Stimulated activated CD4-positive, alpha-beta T cell treated with anti-CD3 and anti-CD28 coated beads, Interleukin-4, amount 100 ng/mL, for 1 hour (primary cell): Measurements from ENCODE around the gene FHIT.

ENCODE experiments used
- DNase-seq: peaks from one replicate; pipeline ENCODE4 v3.0.0-alpha.2; 2020

The FHIT gene

DNA sequence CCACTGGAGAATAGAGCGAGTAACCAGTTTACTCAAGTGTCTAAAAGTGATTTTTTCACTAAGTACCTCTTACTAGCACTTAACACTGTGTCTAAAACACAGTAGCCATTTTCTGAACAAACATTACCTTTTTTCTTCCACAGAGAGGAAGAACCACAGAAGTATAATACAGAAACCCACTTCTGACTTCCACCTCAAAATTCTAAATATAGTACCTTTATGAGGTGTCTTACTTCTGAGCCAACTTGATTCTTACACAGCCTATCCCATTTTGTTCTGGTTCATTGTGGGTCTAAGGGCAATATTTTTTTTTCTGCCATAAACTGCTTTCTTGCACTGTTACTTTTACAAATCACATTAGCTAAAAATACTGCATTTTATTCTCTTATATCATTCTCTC lies 821.0 kb downstream of the FHIT start:
- DNase-seq = no peak

DNA sequence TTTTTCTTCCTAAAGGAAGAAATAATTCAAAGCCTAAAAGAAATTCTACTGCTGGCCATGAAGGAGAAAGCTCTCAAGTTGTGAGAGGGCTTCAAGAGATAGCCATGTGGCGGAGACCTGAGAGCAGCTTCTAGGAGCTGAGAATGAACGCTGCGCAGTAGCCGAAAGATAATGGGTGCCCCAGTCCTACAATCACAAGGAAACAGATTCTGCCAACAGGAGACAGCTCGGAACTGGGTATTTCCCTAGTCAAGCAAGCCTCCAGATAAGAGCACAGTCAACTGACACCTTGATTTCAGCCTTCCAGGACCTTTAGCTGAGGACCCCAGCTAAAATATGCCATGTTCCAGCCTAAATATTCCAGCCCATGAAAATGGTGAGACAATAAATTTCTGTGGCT lies 824.1 kb downstream of the FHIT start:
- DNase-seq = no peak

- DNase-seq = no peak
Measured at GRCh38 chr3:60424942-60425341, 826.3 kb downstream of the FHIT start.

GRCh38 chr3:60424034-60424433 lies 827.2 kb downstream of the FHIT start:
- no peak for DNase-seq

DNA sequence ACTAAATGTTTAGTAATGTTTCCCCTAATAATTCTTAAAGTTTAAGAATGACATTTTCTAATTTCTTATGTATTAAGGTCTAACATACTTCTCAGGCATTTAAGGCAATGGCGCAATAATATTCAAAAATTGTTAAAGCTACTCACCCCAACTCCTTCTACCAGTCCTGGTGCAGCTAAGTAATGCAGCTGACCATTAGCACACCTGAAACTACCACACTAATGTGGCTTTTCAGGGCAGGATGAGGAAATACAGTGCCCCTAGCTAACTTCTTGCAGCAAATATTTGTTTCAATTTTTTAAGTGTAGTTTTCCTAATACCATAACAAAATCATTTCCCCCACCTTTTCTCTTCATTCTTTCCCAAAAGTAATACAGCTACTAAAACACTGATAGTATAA lies 827.7 kb downstream of the FHIT start:
- DNase-seq = no peak

DNA sequence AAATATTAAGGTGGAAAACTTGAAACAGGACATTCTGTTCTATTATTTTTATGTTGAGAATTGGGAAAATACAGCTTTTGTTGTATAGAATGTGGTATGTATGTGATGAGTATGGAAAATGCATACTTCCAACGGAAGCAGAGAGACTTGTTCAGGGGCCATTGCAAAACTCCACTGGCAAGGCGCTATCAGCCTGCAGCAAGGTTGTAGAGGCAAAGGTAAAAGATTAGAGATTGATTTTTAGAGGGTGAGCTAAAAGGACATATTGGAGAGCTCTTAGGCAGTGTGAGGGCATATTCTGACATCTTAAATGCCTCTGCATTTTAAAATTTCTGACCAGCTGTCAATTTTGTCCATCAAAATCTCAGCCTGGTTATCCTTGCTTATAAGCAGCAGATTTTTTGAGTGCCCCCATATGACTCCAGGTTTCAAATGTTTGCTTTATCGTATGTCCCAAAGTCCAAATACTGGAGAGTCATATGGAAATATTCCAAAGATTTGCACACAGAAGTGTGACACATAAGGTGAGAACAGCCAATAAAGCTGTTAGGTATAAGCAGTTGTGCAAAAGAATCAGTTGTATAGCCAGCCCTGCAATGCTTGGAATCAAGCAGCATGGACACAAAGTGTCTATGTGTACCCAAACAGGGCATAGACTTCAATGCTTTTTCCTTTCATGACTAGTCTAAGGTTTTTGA lies 829.4 kb downstream of the FHIT start:
- DNase-seq = no peak

GRCh38 chr3:60417576-60417975 lies 833.7 kb downstream of the FHIT start:
- no peak for DNase-seq

DNA sequence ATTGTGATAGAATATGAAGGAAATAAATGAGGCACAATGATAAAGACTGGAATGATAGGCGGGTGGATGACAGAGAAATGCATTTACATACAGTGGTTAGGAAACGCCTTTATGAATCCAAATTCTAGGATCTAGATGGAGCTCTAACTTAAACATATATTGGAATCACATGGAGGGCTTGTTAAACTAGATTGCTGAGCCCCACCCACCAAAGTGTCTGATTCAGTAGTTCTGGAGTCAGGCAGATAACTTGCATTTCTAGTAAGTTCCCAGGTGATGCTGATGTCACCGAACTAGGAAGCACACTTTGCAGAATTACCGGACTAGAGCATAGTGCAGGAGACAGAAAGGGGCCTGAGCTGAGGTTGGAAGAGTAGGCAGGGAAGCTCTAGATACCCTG lies 837.2 kb downstream of the FHIT start:
- no peak for DNase-seq

DNA sequence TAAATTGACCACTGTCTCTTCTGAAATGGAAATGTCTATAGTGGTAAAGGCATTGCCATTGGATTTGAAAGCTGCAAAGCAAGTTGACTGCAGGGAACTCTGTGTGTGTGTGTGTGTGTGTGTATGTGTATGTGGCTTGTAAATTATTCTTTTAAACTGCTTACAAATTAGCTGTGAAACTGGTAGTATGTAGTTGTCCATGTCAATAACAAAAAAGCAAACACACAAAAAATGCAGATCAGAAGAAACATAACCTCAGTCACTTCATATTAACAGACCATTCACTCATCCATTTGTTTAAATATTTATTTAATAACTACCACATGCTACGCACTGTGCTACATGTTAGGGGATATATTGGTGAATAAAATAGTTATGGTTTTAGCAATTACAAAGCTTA lies 837.7 kb downstream of the FHIT start:
- DNase-seq = no peak

GRCh38 chr3:60403866-60404265 lies 847.4 kb downstream of the FHIT start:
- DNase-seq = no peak

DNA sequence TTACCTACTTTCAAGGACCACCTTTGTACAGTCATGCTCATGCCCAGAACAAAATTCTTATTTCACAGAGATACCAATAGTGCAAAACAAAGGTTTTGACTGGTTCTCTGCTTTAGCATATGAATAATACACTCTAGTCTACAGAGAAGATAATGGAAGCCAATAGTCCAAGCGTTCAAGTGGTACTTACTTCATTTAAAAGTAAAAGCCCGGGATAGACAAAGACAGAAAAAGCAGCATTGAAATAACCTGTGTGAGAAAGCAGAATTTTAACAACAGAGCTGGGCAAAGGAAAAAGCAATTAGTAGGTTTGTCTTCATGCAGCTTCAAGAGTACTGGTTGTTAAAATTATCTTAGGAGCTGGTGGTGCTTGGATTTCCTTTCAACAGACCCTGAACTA lies 848.3 kb downstream of the FHIT start:
- DNase-seq = no peak

DNA sequence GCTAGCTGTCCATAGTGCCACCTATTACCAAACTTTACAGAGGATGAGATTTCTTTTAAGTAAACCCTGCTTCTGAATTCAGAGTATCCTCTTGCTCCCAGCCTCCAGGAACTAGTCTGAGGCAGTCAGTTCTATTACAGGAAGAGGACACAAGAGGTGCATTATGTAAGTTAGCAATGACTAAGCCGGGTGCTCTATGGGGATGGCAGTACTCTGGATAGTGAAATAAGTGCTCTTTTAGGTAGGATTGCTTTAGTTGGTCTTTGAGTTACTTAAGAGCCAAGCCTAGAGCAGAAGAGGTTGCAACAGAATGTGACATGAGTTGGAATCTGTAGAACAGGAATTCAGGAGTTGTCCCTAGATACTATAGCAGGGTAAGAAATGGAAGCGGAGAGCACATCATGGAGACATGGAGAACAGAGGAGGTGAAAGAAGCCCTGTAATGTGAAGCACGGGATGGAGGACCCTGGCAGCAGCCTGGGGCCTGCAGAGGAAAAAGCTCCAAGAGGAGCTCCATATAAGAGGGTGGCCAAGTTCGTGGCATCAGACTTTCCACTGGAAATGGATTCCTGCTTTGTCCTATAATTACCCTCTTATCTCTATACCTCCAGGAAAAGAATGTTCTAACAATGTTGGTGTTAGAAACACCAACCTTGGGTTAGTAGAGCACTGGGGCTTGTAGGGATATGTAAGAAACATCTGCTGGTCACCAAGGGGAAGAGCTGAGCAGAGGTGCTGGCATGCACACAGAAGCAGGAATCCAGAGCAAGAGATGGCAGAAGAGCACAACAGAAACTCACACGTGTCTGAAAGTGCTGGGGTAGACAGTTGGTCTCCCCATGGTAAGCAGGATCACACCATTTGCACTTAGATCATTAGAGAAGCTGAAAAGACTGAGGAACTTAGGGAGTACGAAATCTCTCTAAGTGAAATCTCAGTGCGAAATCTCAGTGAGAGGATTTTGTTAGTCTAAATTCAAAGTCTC lies 851.1 kb downstream of the FHIT start:
- no peak for DNase-seq

DNA sequence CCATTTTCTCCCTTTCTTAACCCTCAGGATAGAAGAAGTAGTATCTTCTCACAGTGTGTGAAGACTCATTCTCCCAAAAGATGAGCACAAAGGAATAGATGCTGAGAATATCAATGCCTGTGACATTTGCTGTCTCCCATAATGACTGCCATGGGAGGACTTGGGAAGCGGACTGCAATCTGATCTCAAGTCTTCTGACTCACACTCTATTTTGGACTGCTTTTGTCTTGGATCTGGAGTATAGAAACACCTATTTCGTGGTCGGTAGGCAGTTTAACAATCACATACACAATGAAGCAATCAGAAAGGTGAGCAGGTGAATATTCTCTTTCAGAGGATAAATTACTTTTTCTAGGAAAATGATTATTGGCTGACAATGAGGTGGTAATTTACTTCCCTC lies 852.0 kb downstream of the FHIT start:
- DNase-seq = no peak

- DNase-seq = no peak
Measured at GRCh38 chr3:60395173-60395762, 856.0 kb downstream of the FHIT start.

- DNase-seq = no peak
Measured at GRCh38 chr3:60393946-60394345, 857.3 kb downstream of the FHIT start.

DNA sequence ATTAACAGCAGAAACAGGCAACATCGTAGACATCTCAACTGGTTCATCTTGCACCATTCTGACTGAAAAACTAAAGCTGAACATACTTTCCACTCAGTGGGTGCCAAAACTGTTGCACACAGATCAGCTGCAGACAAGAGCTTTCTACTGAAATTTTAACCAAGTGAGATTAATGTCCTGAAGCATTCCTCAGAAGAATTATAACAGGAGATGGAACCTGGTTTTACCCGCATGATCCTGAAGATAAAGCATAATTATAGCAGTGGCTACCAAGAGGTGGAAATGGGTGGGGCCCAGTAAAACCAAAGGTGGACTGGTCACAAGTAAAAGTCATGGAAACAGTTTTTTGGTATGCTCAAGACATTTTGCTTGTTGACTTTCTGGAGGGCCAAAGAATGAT lies 858.8 kb downstream of the FHIT start:
- no peak for DNase-seq

DNA sequence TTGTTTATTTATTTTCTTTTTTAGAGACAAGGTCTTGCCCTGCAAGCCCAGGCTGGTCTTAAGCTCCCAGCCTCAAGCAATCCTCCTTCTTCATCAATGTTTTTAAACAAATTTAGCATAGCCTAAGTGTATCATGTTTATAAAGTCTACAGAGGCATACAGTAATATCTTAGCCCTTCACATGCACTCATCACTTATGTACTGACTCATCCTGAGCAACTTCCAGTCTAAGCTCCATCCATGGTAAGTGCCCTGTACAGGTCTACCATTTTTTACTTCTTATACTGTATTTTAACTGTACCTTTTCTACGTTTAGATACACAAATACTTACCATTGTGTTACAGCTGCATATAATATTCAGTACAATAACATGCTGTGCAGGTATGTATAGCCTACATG lies 860.0 kb downstream of the FHIT start:
- no peak for DNase-seq

DNA sequence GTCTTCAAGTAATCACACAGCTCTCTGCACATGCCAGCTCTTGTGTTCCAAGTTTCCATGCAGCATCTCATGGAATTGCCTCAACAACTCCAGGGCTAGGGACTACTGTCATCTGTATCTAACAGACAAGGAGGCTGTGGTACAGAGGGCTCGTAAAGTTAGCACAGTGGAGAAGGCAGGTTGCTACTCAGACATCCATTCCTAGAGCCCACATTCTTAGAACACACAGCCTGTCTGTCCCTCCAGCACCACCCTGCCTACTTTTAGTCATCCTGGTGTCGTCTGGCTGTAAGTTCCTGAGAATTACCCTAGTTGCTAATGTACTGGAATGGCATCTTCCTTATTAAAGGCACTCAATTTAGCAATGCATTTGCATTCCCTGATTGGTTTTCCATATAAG lies 862.5 kb downstream of the FHIT start:
- no peak for DNase-seq

- DNase-seq = no peak
Measured at GRCh38 chr3:60386306-60386705, 864.9 kb downstream of the FHIT start.

- no peak for DNase-seq
Measured at GRCh38 chr3:60384341-60384740, 866.9 kb downstream of the FHIT start.

GRCh38 chr3:60383345-60383744 lies 867.9 kb downstream of the FHIT start:
- no peak for DNase-seq

- DNase-seq = no peak
Measured at GRCh38 chr3:60366486-60366885, 884.8 kb downstream of the FHIT start.

GRCh38 chr3:60365360-60365759 lies 885.9 kb downstream of the FHIT start:
- DNase-seq = no peak

GRCh38 chr3:60364475-60364874 lies 886.8 kb downstream of the FHIT start:
- DNase-seq = no peak
